ENCODE measurements around the gene LRP8. TPM values are rescaled to one million over a fixed set of nuclear protein-coding genes. Genes with fewer than 3 reads are reported as not detected.

Gene LRP8
- polyA plus RNA-seq, 1 donor (not counting 4 experiments of a cell fraction or from before 2014, with no cell fraction given) = 31.0 TPM

- H3K9me3 ChIP-seq (ENCODE audit: control insufficient read depth, low read depth, low read length) = no peaks in the 10 kb centered on the region
- TF ChIP-seq CTCF (optimal IDR thresholded peaks at IDR 0.05 in 1 of 3, IDR thresholded peaks at IDR 0.05 in 1 of 3, conservative IDR thresholded peaks at IDR 0.05 in 1 of 3; ENCODE audit: extremely low read depth in 1 of 3, insufficient read depth in 2 of 3, low read length in 3 of 3) (no peak), EZH2 (IDR thresholded peaks at IDR 0.05; ENCODE audit: low read length) (no peak)
- H3K4me3 ChIP-seq (ENCODE audit: control insufficient read depth in 2 of 3, extremely low read depth in 1 of 3, insufficient read depth in 2 of 3, low read depth in 1 of 3, low read length in 3 of 3) = no peak overlapping the region
- H3K4me1 ChIP-seq (ENCODE audit: control insufficient read depth, extremely low read depth, insufficient read depth, low read length) = no peaks in the 10 kb centered on the region
- no peak overlapping the region for H2AFZ ChIP-seq (ENCODE audit: control insufficient read depth, low read length)
- peaks cover 3% of the 10 kb centered on the region for H4K20me1 ChIP-seq (ENCODE audit: control insufficient read depth, extremely low read depth, insufficient read depth, low read length)
- dilution Hi-C loops (cut with MboI; ENCODE audit: extremely low pct_ligation_motif_present, low sequenced_read_pairs) = no loop called here
- no peak overlapping the region for H3K9ac ChIP-seq (ENCODE audit: control insufficient read depth, extremely low read depth, insufficient read depth, low read length)
- H3K9me1 ChIP-seq (ENCODE audit: control insufficient read depth, extremely low read depth, insufficient read depth, low read length) = no peaks in the 10 kb centered on the region
- no peaks in the 10 kb centered on the region for H3K79me2 ChIP-seq (ENCODE audit: control insufficient read depth, insufficient read depth, low read length)
- H3K4me2 ChIP-seq (ENCODE audit: control insufficient read depth, extremely low read depth, insufficient read depth, low read depth, low read length) = no peak overlapping the region
- FAIRE-seq (no peak), DNase-seq (ENCODE audit: low read depth, low spot score) (no peak)
- no peaks in the 10 kb centered on the region for H3K36me3 ChIP-seq (ENCODE audit: control insufficient read depth in 2 of 2, extremely low read depth in 1 of 2, insufficient read depth in 2 of 2, low read length in 2 of 2)
- H3K27me3 ChIP-seq (ENCODE audit: control insufficient read depth, extremely low read depth, insufficient read depth, low read length) = peaks cover 4% of the 10 kb centered on the region
- H3K27ac ChIP-seq (ENCODE audit: control insufficient read depth, insufficient read depth, low read length) = no peak overlapping the region
These were observed 15.0 kb upstream of the LRP8 start for GRCh38 chr1:53342735-53343470.

GRCh38 chr1:53341961-53342707, 14.3 kb upstream of the LRP8 start:
- H3K9ac ChIP-seq (ENCODE audit: control insufficient read depth, extremely low read depth, insufficient read depth, low read length) = no peak overlapping the region
- no peak for DNase-seq (ENCODE audit: low read depth, low spot score)
- no peaks in the 10 kb centered on the region for H3K9me3 ChIP-seq (ENCODE audit: control insufficient read depth, low read depth, low read length)
- H3K79me2 ChIP-seq (ENCODE audit: control insufficient read depth, insufficient read depth, low read length) = no peaks in the 10 kb centered on the region
- no peak overlapping the region for H3K4me3 ChIP-seq (ENCODE audit: control insufficient read depth in 2 of 3, extremely low read depth in 1 of 3, insufficient read depth in 2 of 3, low read depth in 1 of 3, low read length in 3 of 3)
- H2AFZ ChIP-seq (ENCODE audit: control insufficient read depth, low read length) = no peak overlapping the region
- H3K27me3 ChIP-seq (ENCODE audit: control insufficient read depth, extremely low read depth, insufficient read depth, low read length) = peaks cover 7% of the 10 kb centered on the region
- H3K9me1 ChIP-seq (ENCODE audit: control insufficient read depth, extremely low read depth, insufficient read depth, low read length) = no peaks in the 10 kb centered on the region
- dilution Hi-C loops (cut with MboI; ENCODE audit: extremely low pct_ligation_motif_present, low sequenced_read_pairs) = no loop called here
- H3K27ac ChIP-seq (ENCODE audit: control insufficient read depth, insufficient read depth, low read length) = no peak overlapping the region
- peaks cover 3% of the 10 kb centered on the region for H4K20me1 ChIP-seq (ENCODE audit: control insufficient read depth, extremely low read depth, insufficient read depth, low read length)
- no peak overlapping the region for H3K4me2 ChIP-seq (ENCODE audit: control insufficient read depth, extremely low read depth, insufficient read depth, low read depth, low read length)
- no peaks in the 10 kb centered on the region for H3K4me1 ChIP-seq (ENCODE audit: control insufficient read depth, extremely low read depth, insufficient read depth, low read length)
- no peaks in the 10 kb centered on the region for H3K36me3 ChIP-seq (ENCODE audit: control insufficient read depth in 2 of 2, extremely low read depth in 1 of 2, insufficient read depth in 2 of 2, low read length in 2 of 2)
- TF ChIP-seq CTCF (optimal IDR thresholded peaks at IDR 0.05 in 1 of 3, IDR thresholded peaks at IDR 0.05 in 1 of 3, conservative IDR thresholded peaks at IDR 0.05 in 1 of 3; ENCODE audit: extremely low read depth in 1 of 3, insufficient read depth in 2 of 3, low read length in 3 of 3) = no peak
- no peak for TF ChIP-seq EZH2 (IDR thresholded peaks at IDR 0.05; ENCODE audit: low read length)
- FAIRE-seq = no peak
